ENCODE data around the gene NUP153.
"Not testable (repeated sequence)": the region's sequence is repeated elsewhere in the genome, so short reads cannot be mapped to it uniquely, and the experiment has no call there.

Gene NUP153

GRCh38 chr6:17600527-17601385 lies 106.0 kb downstream of the NUP153 start:
- peak; percentile 75 for DNase-seq

- DNase-seq: peak; percentile 97
Observed at GRCh38 chr6:17599877-17600526, 106.7 kb downstream of the NUP153 start, which contains the start of gene FAM8A1. FAM8A1 (plus strand) TSS chr6:17600302; CDS start chr6:17600410, 108 bp downstream.

GRCh38 chr6:17596085-17596484 lies 110.6 kb downstream of the NUP153 start:
- no peak for DNase-seq

DNA sequence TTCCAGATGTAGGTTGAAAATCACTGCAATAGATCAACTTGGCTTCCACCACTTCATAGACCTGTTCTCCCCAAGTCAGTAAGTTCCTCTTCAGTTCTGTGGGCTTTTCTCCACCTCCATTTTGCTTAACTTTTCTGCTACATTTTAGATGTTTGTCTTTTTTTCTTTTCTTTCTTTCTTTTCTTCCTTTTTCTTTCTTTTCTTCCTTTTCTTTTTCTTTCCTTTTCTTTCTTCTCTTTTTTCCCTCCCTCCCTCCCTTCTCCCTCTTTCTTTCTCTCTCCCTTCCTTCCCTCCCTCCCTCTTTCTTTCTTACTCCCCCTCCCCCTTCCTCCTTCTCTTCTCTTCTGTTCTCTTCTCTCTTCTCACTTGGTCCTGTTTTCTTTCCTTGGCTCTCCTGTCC lies 113.5 kb downstream of the NUP153 start:
- no peak for DNase-seq

GRCh38 chr6:17591287-17591686 lies 115.4 kb downstream of the NUP153 start:
- DNase-seq: no peak

DNA sequence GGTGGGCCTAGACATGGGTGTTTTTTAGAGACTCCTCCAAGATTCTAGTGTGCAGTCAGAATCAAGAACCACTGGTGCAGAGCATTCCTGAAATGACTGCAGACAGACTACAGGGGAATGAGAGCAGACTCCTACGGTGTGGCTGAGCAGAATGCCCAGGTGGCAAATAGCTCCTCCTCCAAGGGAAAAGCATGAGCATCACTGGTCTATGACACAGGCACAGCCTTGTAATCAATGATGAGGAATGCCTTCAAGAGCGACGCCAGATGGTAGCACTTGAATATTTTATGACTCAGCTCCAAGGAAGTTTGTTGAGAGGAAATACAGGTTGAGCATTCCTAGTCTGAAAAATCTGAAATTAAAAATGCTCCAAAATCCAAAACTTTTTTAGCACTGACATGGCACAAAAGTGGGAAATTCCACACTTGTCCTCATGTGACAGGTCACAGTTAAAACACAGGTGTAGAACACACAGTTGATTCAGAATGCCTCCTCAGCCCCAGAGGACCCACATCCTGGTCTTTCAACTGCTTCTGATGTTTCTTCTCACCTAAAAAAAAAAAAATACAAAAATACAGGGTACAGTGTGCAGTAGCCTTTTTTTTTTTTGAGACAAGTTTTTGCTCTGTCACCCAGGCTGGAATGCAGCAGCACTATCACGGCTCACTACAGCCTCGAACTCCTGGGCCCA lies 117.2 kb downstream of the NUP153 start:
- DNase-seq: no peak

DNA sequence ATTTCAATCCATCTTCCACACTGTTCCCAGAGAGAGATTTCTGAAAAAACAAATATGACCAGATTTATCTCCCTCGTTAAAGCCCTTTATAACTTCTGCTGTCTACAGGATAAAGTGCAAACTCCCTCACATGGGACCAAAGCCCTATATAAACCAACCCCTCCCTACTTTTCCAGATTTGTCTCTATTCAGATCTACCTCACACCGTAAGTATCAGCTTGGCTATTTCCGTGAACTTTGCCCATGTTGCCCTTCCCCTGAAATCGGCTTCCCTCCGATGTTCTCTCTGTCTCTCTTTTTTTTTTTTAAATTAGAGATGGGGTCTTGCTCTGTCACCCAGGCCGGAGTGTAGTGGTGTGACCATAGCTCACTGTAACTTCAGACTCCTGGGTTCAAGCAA lies 118.7 kb downstream of the NUP153 start:
- DNase-seq: no peak

- not testable (repeated sequence) for DNase-seq
Observed at GRCh38 chr6:17586623-17587022, 120.1 kb downstream of the NUP153 start.

GRCh38 chr6:17585766-17586490 lies 120.8 kb downstream of the NUP153 start:
- no peak for DNase-seq

GRCh38 chr6:17584241-17584803 lies 122.4 kb downstream of the NUP153 start:
- DNase-seq: peak; percentile 52

GRCh38 chr6:17583811-17584210 lies 122.9 kb downstream of the NUP153 start:
- DNase-seq: no peak

GRCh38 chr6:17581282-17581681 lies 125.4 kb downstream of the NUP153 start:
- DNase-seq: not testable (repeated sequence)

DNA sequence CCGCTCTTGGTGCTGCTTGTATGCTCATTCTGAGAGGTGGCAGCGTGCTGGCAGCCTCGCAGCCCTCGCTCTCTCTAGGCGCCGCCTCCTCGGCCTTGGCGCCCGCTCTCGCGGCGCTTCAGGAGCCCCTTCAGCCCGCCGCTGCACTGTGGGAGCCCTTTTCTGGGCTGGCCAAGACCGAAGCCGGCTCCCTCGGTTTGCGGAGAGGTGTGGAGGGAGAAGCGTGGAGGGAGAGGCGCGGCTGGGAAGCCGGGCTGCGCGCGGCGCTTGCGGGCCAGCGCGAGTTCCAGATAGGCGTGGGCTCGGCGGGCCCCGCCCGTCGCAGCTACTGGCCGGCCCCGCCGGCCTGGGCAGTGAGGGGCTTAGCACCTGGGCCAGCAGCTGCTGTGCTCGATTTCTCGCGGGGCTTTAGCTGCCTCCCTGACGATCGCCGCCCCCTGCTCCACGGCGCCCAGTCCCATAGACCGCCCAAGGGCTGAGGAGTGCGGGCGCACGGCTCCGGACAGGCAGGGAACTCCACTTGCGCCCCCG lies 126.1 kb downstream of the NUP153 start:
- DNase-seq: peak; percentile 63

DNA sequence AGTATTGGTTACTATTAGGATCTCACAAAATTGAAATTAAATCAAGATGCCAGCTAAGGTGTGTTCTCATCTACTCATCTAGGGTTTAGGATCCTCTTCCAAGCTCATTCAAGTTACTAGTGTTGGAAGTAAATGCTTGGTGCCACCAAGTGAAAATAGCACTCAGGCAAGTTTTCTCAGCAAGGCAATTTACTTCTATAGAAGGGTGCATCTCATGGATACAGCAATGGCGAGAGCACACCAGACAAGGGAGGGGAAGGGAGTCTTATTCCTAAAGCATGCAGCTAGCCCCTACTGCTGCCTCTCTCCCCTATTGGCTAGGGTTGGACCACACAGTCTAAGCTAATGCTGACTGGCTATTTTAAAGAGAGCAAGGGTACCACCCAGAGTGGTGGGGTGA lies 129.7 kb downstream of the NUP153 start:
- no peak for DNase-seq

DNA sequence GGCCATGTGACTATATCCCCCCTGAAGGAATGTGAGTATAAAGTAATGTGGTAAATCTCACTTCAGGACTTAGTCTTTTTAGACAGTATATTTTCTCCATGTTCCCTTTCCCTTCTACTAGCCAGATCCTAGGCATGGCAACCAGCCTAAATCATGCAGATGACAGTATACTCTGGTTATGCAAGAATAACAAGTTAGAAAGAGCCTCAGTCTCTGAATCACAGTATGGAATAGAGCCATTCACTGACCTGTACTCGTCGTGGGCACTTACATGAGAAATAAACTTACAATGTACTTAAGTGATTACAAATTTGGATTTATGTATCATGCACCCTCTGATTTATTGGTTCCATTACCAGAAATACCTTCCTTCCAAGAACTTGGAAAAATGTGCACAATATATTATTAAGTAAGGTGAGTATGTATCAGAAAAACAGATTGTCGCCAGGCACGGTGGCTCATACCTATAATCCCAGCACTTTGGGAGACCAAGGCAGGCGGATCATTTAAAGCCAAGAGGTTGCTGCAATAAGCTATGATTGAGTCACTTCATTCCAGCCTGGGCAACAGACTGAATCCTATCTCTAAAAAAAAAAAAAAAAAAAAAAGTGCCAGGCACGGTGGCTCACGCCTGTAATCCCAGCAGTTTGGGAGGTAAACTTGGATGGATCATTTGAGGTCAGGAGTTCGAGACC lies 131.7 kb downstream of the NUP153 start:
- no peak for DNase-seq

GRCh38 chr6:17565399-17565798 lies 141.3 kb downstream of the NUP153 start:
- no peak for DNase-seq

All from femur (tissue), 1 donor.